Loucy (cell line): ENCODE data around the gene GPC5.

Experiments
- H2AFZ ChIP-seq: fragments of 200-600 bp; sonication (generic); 2 replicates; pipeline ENCODE4 v1.6.0; 2016; ENCODE audit warnings: antibody characterized with exemption, mild to moderate bottlenecking, low read length, moderate library complexity
- H3F3A ChIP-seq: fragments of 200-600 bp; 2 replicates; pipeline ENCODE4 v1.6.0; 2016; ENCODE audit warnings: antibody characterized with exemption, low read depth, mild to moderate bottlenecking
- H3K27me3 ChIP-seq: fragments of 200-600 bp; sonication (generic); 2 replicates; pipeline ENCODE4 v1.6.1; 2014; ENCODE audit warnings: low read length, mild to moderate bottlenecking; ENCODE audit not compliant: insufficient read depth, poor library complexity, severe bottlenecking
- H3K36me3 ChIP-seq: fragments of 200-600 bp; sonication (generic); 2 replicates; pipeline ENCODE4 v1.6.1; 2016; ENCODE audit warnings: low read length; ENCODE audit not compliant: insufficient read depth
- H3K4me1 ChIP-seq: fragments of 200-600 bp; sonication (generic); 2 replicates; pipeline ENCODE4 v1.5.1; 2014; ENCODE audit warnings: low read length, mild to moderate bottlenecking; ENCODE audit not compliant: insufficient read depth, poor library complexity, severe bottlenecking
- H3K4me2 ChIP-seq: fragments of 200-600 bp; sonication (generic); 2 replicates; pipeline ENCODE4 v1.6.0; 2014; ENCODE audit warnings: antibody characterized with exemption, low read length, low read depth, mild to moderate bottlenecking; ENCODE audit not compliant: poor library complexity, severe bottlenecking
- H3K4me3 ChIP-seq: fragments of 200-600 bp; sonication (generic); 2 replicates; pipeline ENCODE4 v1.5.1; 2014; ENCODE audit warnings: low read length, mild to moderate bottlenecking, mixed read lengths; ENCODE audit not compliant: poor library complexity, severe bottlenecking
- H3K79me2 ChIP-seq: fragments of 200-600 bp; sonication (generic); 2 replicates; pipeline ENCODE4 v1.6.1; 2014; ENCODE audit warnings: low read length; ENCODE audit not compliant: insufficient read depth
- H3K9ac ChIP-seq: fragments of 200-600 bp; sonication (generic); 2 replicates; pipeline ENCODE4 v1.6.0; 2014; ENCODE audit warnings: mild to moderate bottlenecking, low read depth, low read length, moderate library complexity; ENCODE audit not compliant: poor library complexity, severe bottlenecking
- H3K9me2 ChIP-seq: fragments of 200-600 bp; sonication (generic); replicated peaks from 2 replicates; pipeline ENCODE4 v1.6.1; 2016; ENCODE audit warnings: low read depth, low read length, mixed read lengths
- H3K9me3 ChIP-seq: fragments of 200-600 bp; sonication (generic); 2 replicates; pipeline ENCODE4 v1.6.1; 2014; ENCODE audit warnings: mild to moderate bottlenecking, antibody characterized with exemption, low read length, low read depth; ENCODE audit not compliant: insufficient read depth
- H4K20me1 ChIP-seq: fragments of 200-600 bp; sonication (generic); 2 replicates; pipeline ENCODE4 v1.6.0; 2014; ENCODE audit warnings: antibody characterized with exemption, low read length, mild to moderate bottlenecking; ENCODE audit not compliant: insufficient read depth, poor library complexity, severe bottlenecking
- EZH2phosphoT487 ChIP-seq: fragments of 200-600 bp; IDR thresholded peaks from 2 replicates; pipeline ENCODE4 v1.6.1; 2018; ENCODE audit warnings: antibody characterized with exemption, mild to moderate bottlenecking, moderate library complexity, borderline replicate concordance
- TF ChIP-seq, protein P1 (sequence below): fragments of 200-600 bp; sonication (generic); conservative IDR thresholded peaks from 2 replicates; pipeline ENCODE4 v1.5.1; 2014; ENCODE audit warnings: mild to moderate bottlenecking, antibody characterized with exemption, low read length

Gene GPC5

DNA sequence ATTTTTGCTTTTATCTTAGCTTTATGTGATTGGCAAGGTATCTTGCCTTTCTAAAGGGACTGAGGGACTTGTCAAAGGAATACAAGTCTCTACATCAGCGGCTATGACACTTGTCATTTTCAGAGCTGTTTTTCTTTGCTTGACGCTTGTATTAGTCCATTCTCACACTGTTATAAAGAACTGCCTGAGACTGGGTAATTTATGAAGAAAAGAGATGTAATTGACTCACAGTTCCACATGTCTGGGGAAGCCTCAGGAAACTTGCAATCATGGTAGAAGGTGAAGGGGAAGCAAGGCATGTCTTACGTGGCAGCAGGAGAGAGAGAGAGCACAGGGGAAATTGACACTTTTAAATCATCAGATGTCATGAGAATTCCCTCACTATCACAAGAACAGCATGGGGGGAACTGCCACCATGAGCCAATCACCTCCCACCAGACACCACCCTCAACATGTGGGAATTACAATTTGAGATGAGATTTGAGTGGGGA is 128.2 kb downstream of the GPC5 start:
- H3K36me3 ChIP-seq = no peaks in the 10 kb centered on the region
- no peaks in the 10 kb centered on the region for H3K27me3 ChIP-seq
- no peaks in the 10 kb centered on the region for H4K20me1 ChIP-seq
- H3K4me2 ChIP-seq = no peak overlapping the region
- H3K9me2 ChIP-seq = no peaks in the 10 kb centered on the region
- H2AFZ ChIP-seq = no peak overlapping the region
- peaks cover 2% of the 10 kb centered on the region; the same call in 1 of the 2 replicates for H3K9me3 ChIP-seq
- no peak overlapping the region for H3K4me3 ChIP-seq
- no peaks in the 10 kb centered on the region for H3K4me1 ChIP-seq
- TF ChIP-seq, protein P1, sequence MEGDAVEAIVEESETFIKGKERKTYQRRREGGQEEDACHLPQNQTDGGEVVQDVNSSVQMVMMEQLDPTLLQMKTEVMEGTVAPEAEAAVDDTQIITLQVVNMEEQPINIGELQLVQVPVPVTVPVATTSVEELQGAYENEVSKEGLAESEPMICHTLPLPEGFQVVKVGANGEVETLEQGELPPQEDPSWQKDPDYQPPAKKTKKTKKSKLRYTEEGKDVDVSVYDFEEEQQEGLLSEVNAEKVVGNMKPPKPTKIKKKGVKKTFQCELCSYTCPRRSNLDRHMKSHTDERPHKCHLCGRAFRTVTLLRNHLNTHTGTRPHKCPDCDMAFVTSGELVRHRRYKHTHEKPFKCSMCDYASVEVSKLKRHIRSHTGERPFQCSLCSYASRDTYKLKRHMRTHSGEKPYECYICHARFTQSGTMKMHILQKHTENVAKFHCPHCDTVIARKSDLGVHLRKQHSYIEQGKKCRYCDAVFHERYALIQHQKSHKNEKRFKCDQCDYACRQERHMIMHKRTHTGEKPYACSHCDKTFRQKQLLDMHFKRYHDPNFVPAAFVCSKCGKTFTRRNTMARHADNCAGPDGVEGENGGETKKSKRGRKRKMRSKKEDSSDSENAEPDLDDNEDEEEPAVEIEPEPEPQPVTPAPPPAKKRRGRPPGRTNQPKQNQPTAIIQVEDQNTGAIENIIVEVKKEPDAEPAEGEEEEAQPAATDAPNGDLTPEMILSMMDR = no peak
- no peak for TF ChIP-seq EZH2phosphoT487
- H3F3A ChIP-seq = no peaks in the 10 kb centered on the region
- H3K79me2 ChIP-seq = no peaks in the 10 kb centered on the region
- H3K9ac ChIP-seq = no peak overlapping the region

DNA sequence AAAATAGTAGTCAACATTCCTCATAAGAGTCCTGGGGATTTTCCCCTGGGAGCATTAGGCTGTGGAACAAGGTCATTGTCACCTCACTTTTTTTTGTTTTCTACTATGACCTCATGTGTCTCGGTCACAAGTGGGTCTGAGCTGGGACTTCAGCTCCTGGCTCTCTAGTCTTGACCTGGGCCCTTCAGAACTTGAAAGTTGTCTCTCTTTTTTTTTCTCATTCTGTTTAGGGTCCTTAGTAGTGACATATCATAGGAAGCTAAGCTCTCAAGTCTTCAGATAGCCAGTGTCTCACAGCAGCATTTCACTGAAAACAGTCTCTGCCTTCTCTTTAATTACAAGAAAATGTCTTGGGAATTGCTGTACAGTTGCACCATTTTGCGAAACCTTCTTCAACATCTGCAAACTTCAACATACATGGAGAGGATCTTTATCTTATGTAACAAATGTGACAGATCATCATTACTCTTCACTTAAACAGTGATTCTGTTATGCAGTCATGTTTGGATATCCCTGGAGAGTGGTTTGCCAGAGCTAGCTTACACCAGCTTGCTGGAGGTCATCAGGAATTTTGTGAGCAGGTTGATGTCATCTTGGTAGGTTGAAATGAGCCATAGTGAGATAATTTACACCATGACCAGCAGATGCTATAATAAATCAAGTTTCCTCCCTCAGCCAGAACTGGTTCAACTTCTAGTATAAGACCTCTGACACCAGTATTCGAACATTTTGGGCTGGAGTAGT is 131.5 kb downstream of the GPC5 start:
- peaks cover 3% of the 10 kb centered on the region; the same call in 1 of the 2 replicates for H3K9me3 ChIP-seq
- no peak for TF ChIP-seq EZH2phosphoT487
- TF ChIP-seq, protein P1 = no peak
- H3K4me2 ChIP-seq = no peak overlapping the region
- H3K9me2 ChIP-seq = no peaks in the 10 kb centered on the region
- no peaks in the 10 kb centered on the region for H3K36me3 ChIP-seq
- H4K20me1 ChIP-seq = no peaks in the 10 kb centered on the region
- no peaks in the 10 kb centered on the region for H3K4me1 ChIP-seq
- no peak overlapping the region for H3K4me3 ChIP-seq
- H3K79me2 ChIP-seq = no peaks in the 10 kb centered on the region
- no peak overlapping the region for H3K9ac ChIP-seq
- H3F3A ChIP-seq = no peaks in the 10 kb centered on the region
- no peaks in the 10 kb centered on the region for H3K27me3 ChIP-seq
- H2AFZ ChIP-seq = no peak overlapping the region

DNA sequence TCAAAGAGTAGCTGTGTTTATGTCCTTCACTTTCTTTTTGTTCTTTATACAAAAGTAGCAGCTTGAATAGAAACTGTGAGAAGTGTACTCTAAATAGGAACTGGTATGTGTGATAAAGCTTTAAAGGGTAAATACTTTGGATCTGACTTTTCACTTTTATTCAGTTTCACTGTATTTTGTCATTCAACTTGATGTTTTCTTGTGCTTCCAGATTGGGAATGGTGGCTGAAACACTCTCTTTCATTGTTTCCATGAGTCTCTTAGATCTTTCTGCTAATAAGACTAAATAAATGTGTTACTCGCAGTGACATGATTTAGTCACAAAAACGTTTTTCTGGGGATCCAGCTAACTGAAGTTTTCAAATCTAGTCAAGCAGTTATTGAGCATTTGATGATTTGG is 133.2 kb downstream of the GPC5 start:
- Histone ChIP-seq H4K20me1 (no peaks in the 10 kb centered on the region), H3K9me2 (no peaks in the 10 kb centered on the region), H3K79me2 (no peaks in the 10 kb centered on the region), H3K36me3 (no peaks in the 10 kb centered on the region), H3K4me2 (no peak overlapping the region), H3K4me1 (no peaks in the 10 kb centered on the region), H3K4me3 (no peak overlapping the region), H3K9me3 (peaks cover 3% of the 10 kb centered on the region; the same call in 1 of the 2 replicates), H3K27me3 (no peaks in the 10 kb centered on the region), H3F3A (no peaks in the 10 kb centered on the region), H3K9ac (no peak overlapping the region), H2AFZ (no peak overlapping the region)
- TF ChIP-seq, protein P1 = no peak
- no peak for TF ChIP-seq EZH2phosphoT487
